ENCODE results near the gene MIEF1. TPM values are rescaled to one million over a fixed set of nuclear protein-coding genes. Genes with fewer than 3 reads are reported as not detected.

MIEF1 gene
- total and polyA plus RNA-seq, 8 donors = 16.1 to 28.5 (median 25.4) TPM

DNA sequence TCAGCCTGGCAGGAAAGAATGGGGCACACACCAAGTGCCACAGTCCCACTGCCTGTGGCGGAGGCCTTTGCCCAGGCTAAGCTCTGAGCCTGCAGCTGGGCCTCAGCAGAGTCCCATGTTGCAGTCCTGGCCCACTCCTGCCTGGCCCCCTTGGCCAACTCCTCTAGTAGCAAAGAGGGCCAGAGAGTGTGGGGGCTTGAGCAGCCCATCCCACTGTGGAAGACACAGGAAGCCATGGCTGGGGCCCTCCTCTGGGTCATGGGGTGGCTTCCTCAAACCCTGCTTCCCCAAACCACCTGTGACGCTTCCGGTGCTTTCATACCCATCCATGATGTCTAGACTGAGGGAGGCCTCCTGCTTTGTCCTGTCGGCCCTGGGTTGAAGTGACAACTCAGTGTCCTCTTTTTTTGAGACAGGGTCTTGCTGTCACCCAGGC lies 24.7 kb downstream of the MIEF1 start:
- intact Hi-C loops (cut with DNase I) = loop anchor here in 1 of 2 donors (5.0 kb wide), 1 partner anchor 34 kb away; no protein-coding TSS in a partner anchor
- peaks cover 47 to 100% of the 10 kb centered on the region in 2 donors for H3K4me1 ChIP-seq
- peaks cover 0 to 69% of the 10 kb centered on the region in 2 donors for H3K36me3 ChIP-seq
- H3K4me3 ChIP-seq = no peak overlapping the region
- no peaks in the 10 kb centered on the region for H3K27me3 ChIP-seq
- H3K9me3 ChIP-seq = no peaks in the 10 kb centered on the region
- no peak for ATAC-seq
- peak in 1 of 4 donors; percentile 77 for DNase-seq
- H3K27ac ChIP-seq = peak overlapping the region; percentile 26 to 83
- TF ChIP-seq, protein P1, sequence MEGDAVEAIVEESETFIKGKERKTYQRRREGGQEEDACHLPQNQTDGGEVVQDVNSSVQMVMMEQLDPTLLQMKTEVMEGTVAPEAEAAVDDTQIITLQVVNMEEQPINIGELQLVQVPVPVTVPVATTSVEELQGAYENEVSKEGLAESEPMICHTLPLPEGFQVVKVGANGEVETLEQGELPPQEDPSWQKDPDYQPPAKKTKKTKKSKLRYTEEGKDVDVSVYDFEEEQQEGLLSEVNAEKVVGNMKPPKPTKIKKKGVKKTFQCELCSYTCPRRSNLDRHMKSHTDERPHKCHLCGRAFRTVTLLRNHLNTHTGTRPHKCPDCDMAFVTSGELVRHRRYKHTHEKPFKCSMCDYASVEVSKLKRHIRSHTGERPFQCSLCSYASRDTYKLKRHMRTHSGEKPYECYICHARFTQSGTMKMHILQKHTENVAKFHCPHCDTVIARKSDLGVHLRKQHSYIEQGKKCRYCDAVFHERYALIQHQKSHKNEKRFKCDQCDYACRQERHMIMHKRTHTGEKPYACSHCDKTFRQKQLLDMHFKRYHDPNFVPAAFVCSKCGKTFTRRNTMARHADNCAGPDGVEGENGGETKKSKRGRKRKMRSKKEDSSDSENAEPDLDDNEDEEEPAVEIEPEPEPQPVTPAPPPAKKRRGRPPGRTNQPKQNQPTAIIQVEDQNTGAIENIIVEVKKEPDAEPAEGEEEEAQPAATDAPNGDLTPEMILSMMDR (IDR thresholded peaks at IDR 0.05) = no peak

DNA sequence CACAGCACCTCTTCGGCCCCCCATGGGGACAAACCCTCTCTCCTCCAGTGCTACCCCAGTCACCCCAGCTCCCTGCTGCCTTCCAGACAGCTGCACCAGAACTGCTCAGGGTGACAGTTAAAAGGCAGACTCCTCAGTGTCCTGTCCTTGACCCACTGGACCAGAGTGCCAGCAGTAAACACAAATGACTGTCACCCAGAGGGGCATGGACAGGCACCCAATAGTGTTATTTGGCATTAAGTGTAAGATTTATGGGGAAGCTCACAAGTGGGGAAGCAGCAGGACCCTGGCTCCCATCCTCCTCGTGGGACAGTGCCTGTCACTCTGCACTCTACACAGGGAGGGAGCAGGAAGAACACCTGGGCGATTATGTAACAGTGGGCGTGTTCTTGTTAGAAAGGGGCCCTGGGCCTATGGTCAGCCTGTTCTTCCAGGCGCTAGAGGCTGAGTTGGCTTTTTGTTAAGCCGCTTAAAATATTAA lies 25.4 kb downstream of the MIEF1 start:
- peak overlapping the region in 1 of 2 donors; percentile 83 for H3K27ac ChIP-seq
- H3K4me3 ChIP-seq = no peak overlapping the region
- ATAC-seq (peak; percentile 8), DNase-seq (no peak)
- no peaks in the 10 kb centered on the region for H3K9me3 ChIP-seq
- peaks cover 45 to 95% of the 10 kb centered on the region in 2 donors for H3K4me1 ChIP-seq
- intact Hi-C loops (cut with DNase I) = loop anchor here in 1 of 2 donors (5.0 kb wide), 1 partner anchor 35 kb away; no protein-coding TSS in a partner anchor
- H3K27me3 ChIP-seq = no peaks in the 10 kb centered on the region
- TF ChIP-seq, protein P1 (IDR thresholded peaks at IDR 0.05) = no peak
- peaks cover 0 to 61% of the 10 kb centered on the region in 2 donors for H3K36me3 ChIP-seq

DNA sequence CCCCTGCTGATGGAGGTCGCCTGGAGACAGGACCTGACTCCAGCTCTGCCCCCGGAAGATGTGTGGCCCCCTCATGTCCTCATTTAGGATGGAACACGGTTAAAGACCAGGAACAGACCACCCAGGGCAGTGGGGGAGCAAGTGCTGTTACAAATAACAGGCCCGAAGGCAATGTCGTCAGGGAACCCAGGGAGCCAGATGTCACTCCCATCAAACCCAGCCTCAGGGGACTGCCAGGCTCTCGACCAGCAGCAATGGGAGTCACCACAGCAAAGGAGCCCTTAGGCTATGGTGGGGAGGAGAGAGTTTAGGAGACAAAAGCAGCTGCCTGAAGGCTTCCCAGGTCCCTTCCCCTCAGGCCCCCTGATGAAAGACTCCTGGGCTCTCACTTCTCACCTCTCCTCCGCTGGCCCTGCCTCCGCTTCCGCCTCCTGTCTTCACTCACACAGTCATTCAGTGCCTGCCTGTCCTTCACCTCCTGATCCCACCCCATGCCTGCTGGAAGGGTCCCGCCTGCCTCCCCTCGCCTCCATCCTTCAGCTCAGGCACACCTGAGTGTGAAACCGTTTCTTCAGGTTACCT lies 26.1 kb downstream of the MIEF1 start:
- H3K27ac ChIP-seq = peak overlapping the region in 1 of 2 donors; percentile 83
- H3K36me3 ChIP-seq = peaks cover 0 to 55% of the 10 kb centered on the region in 2 donors
- H3K4me1 ChIP-seq = peaks cover 39 to 88% of the 10 kb centered on the region in 2 donors
- intact Hi-C loops (cut with DNase I) = loop anchor here in 1 of 2 donors (5.0 kb wide), 1 partner anchor 36 kb away; no protein-coding TSS in a partner anchor
- H3K9me3 ChIP-seq = no peaks in the 10 kb centered on the region
- TF ChIP-seq, protein P1 (IDR thresholded peaks at IDR 0.05) = no peak
- no peaks in the 10 kb centered on the region for H3K27me3 ChIP-seq
- no peak for DNase-seq
- H3K4me3 ChIP-seq = no peak overlapping the region
- no peak for ATAC-seq

DNA sequence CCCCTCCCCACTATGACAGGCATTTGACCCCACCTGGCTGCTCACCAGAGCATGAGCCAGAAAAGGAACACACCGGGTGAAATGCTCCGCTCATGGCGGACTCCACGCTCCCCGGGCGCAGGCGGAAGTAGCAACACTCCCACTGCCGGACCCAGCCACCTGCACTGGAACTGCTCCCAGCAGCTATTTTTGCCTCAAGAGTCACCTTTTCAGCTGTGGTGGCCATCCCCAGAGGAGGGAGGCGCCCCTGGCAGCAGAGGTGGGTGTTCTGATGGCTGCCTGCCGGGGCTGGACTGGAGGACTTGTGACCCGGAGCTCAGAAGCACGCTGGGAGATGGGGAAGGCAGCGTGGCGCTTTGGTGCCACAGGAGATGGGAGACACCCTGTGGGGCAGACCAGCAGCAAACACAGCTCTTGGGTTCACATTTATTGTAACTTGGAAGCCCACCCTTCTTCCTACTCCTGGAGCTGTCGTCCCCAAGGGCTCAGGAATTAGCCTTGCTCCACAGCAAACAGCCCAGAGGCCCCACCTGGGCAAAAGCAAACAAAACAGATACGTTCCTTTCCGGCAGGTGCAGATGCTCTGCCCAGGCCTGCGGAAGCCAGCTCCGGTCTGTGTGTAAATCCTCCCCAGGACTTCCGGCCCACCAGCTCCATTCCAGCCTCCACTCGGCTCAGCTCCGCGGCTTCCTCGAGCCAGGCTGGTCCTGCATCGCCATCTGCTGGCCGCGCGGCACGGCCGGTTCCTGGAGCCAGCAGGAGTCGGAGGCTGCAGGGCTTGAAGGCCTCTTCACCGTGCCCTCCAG lies 26.8 kb downstream of the MIEF1 start:
- intact Hi-C loops (cut with DNase I) = loop anchor here in 1 of 2 donors (5.0 kb wide), 1 partner anchor 37 kb away; no protein-coding TSS in a partner anchor
- Histone ChIP-seq H3K9me3 (no peaks in the 10 kb centered on the region), H3K27ac (peak overlapping the region in 1 of 2 donors; percentile 58), H3K27me3 (no peaks in the 10 kb centered on the region), H3K4me3 (peak overlapping the region in 1 of 2 donors; percentile 21), H3K4me1 (peaks cover 36 to 85% of the 10 kb centered on the region in 2 donors), H3K36me3 (peaks cover 0 to 47% of the 10 kb centered on the region in 2 donors)
- TF ChIP-seq, protein P1 (IDR thresholded peaks at IDR 0.05) = peak; percentile 92 to 96
- DNase-seq (peak; percentile 78 to 99 (median 93)), ATAC-seq (peak; percentile 74)
